IMR-90 (cell line): Measurements from ENCODE around the gene RBM41. TPM values are rescaled to one million over a fixed set of nuclear protein-coding genes. Genes with fewer than 3 reads are reported as not detected.

ENCODE experiments used
- ATAC-seq: fragments of 200-7000 bp; cut with Tn5 transposase; 2 replicates; pipeline ENCODE4 v1.9.1; 2020; ENCODE audit warnings: low read depth, mild to moderate bottlenecking, moderate library complexity
- BruUV-seq: library from RNA; stranded (reverse); fragments of 400-500 nt; replicated peaks from 2 replicates; lab custom pipeline; 2021; lab: Mats Ljungman, UMichigan
- CTCF ChIA-PET: fragments of 300-600 bp; formaldehyde crosslinking; extraction: SDS; loops from one replicate; lab custom pipeline; 2021; ENCODE audit warnings: antibody characterized with exemption; lab: Yijun Ruan, JAX
- POLR2A ChIA-PET: fragments of 300-600 bp; sonication (Branson Sonifier 250); formaldehyde crosslinking; loops from one replicate; lab custom pipeline; 2022; ENCODE audit warnings: antibody characterized with exemption; ENCODE audit not compliant: unreplicated experiment; lab: Charles Lee
- DNase-seq: peaks from one replicate; pipeline ENCODE4 v3.0.0; 2013
- H2AFZ ChIP-seq: replicated peaks from 2 replicates; pipeline ENCODE3; 2013; ENCODE audit warnings: low read length, mild to moderate bottlenecking; ENCODE audit not compliant: poor library complexity
- H2AK5ac ChIP-seq: 2 replicates; pipeline ENCODE4 v1.6.1; 2013; ENCODE audit warnings: low read depth, low read length, inconsistent platforms
- H2AK9ac ChIP-seq: replicated peaks from 2 replicates; pipeline ENCODE3; 2013; ENCODE audit warnings: mild to moderate bottlenecking, low read depth, low read length, moderate library complexity; ENCODE audit not compliant: poor library complexity
- H2BK120ac ChIP-seq: 2 replicates; pipeline ENCODE4 v1.6.1; 2013; ENCODE audit warnings: low read depth, low read length, inconsistent platforms
- H2BK15ac ChIP-seq: 3 replicates; pipeline ENCODE4 v1.6.1; 2013; ENCODE audit warnings: low read depth, low read length, inconsistent platforms
- H2BK20ac ChIP-seq: 2 replicates; pipeline ENCODE4 v1.6.1; 2013; ENCODE audit warnings: low read depth, mild to moderate bottlenecking, inconsistent platforms, low read length, moderate library complexity
- H2BK5ac ChIP-seq: 2 replicates; pipeline ENCODE4 v1.6.1; 2013; ENCODE audit warnings: mild to moderate bottlenecking, low read depth, low read length, inconsistent platforms; ENCODE audit not compliant: poor library complexity, severe bottlenecking
- H3K14ac ChIP-seq: replicated peaks from 2 replicates; pipeline ENCODE4 v1.6.1; 2013; ENCODE audit warnings: low read depth, low read length, inconsistent platforms
- H3K18ac ChIP-seq: 2 replicates; pipeline ENCODE4 v1.6.1; 2013; ENCODE audit warnings: low read depth, low read length, control low read depth
- H3K23ac ChIP-seq: 2 replicates; pipeline ENCODE4 v1.6.1; 2013; ENCODE audit warnings: low read depth, low read length, inconsistent platforms
- H3K27ac ChIP-seq: 2 replicates; pipeline ENCODE4 v1.5.1; 2013; ENCODE audit warnings: mild to moderate bottlenecking, control low read depth, low read length; ENCODE audit not compliant: insufficient read depth
- H3K27me3 ChIP-seq: 2 replicates; pipeline ENCODE4 v1.6.1; 2013; ENCODE audit warnings: low read length; ENCODE audit not compliant: control insufficient read depth, insufficient read depth
- H3K36me3 ChIP-seq: 2 replicates; pipeline ENCODE4 v1.6.1; 2013; ENCODE audit warnings: low read length, mixed read lengths; ENCODE audit not compliant: control insufficient read depth, insufficient read depth
- H3K4ac ChIP-seq: 2 replicates; pipeline ENCODE4 v1.6.1; 2013; ENCODE audit warnings: low read depth, low read length, inconsistent platforms
- H3K4me1 ChIP-seq: 2 replicates; pipeline ENCODE4 v1.6.1; 2013; ENCODE audit warnings: low read length, mixed read lengths; ENCODE audit not compliant: control insufficient read depth, insufficient read depth
- H3K4me2 ChIP-seq: 2 replicates; pipeline ENCODE4 v1.6.1; 2013; ENCODE audit warnings: low read depth, mild to moderate bottlenecking, control low read depth, low read length, moderate library complexity
- H3K4me3 ChIP-seq: 2 replicates; pipeline ENCODE4 v1.5.1; 2013; ENCODE audit warnings: low read depth, mild to moderate bottlenecking, control low read depth, low read length, moderate library complexity; ENCODE audit not compliant: insufficient read depth
- H3K56ac ChIP-seq: 2 replicates; pipeline ENCODE4 v1.6.1; 2013; ENCODE audit warnings: low read length, inconsistent platforms; ENCODE audit not compliant: insufficient read depth; ENCODE audit errors: extremely low read depth
- H3K79me1 ChIP-seq, 2 experiments: 2 replicates each; pipeline ENCODE4 v1.6.1; 2013; ENCODE audit warnings: low read length in 2 of 2, inconsistent platforms in 1 of 2, low read depth in 1 of 2
- H3K9ac ChIP-seq: 2 replicates; pipeline ENCODE4 v1.6.1; 2013; ENCODE audit warnings: low read depth, low read length, control low read depth
- H3K9me1 ChIP-seq: 2 replicates; pipeline ENCODE4 v1.6.1; 2013; ENCODE audit warnings: low read length, inconsistent platforms; ENCODE audit not compliant: insufficient read depth
- H3K9me3 ChIP-seq: 2 replicates; pipeline ENCODE4 v1.6.1; 2013; ENCODE audit warnings: low read length; ENCODE audit not compliant: control insufficient read depth, insufficient read depth
- H4K20me1 ChIP-seq: 2 replicates; pipeline ENCODE4 v1.6.1; 2013; ENCODE audit warnings: low read length, inconsistent platforms; ENCODE audit not compliant: insufficient read depth
- H4K5ac ChIP-seq: 2 replicates; pipeline ENCODE4 v1.6.1; 2013; ENCODE audit warnings: mild to moderate bottlenecking, low read depth, low read length, control low read depth
- H4K8ac ChIP-seq, 2 experiments: 2 replicates each; pipeline ENCODE4 v1.6.1; 2013; ENCODE audit warnings: low read depth in 2 of 2, low read length in 2 of 2, control low read depth in 1 of 2, inconsistent platforms in 1 of 2
- H4K91ac ChIP-seq: 2 replicates; pipeline ENCODE4 v1.6.1; 2013; ENCODE audit warnings: low read depth, low read length, inconsistent platforms; ENCODE audit not compliant: insufficient read depth
- BHLHE40 ChIP-seq: fragments of 150-350 bp; IDR thresholded peaks from 2 replicates; pipeline ENCODE4 v1.6.1; 2016; ENCODE audit warnings: mild to moderate bottlenecking, low read depth, low read length
- MAFK ChIP-seq: IDR thresholded peaks from 2 replicates; pipeline ENCODE4 v1.6.1; 2012; ENCODE audit warnings: low read depth, low read length, improper control_type of control experiment
- WGBS, 2 experiments: methylation state at CpG; one replicate each; pipeline versions ENCODE4 v1.1.5 to v1.1.7; 2013; ENCODE audit warnings: missing lambda C conversion rate in 2 of 2; ENCODE audit not compliant: insufficient read length in 1 of 2; ENCODE audit errors: extremely low coverage in 2 of 2; 5-methylcytosine and 5-hydroxymethylcytosine counted together
- dilution Hi-C: fragments of 300-500 bp; cut with HindIII; formaldehyde crosslinking; loops from one replicate; pipeline ENCODE4 v1.14.3; 2018; ENCODE audit warnings: low sequenced_read_pairs; ENCODE audit not compliant: unreplicated experiment
- in situ Hi-C: fragments of 300-500 bp; cut with MboI; formaldehyde crosslinking; loops from 3 replicates; pipeline ENCODE4 v1.14.3; 2019; ENCODE audit warnings: low sequenced_read_pairs, inconsistent platforms, mixed read lengths
- intact Hi-C: fragments of 100-400 bp; cut with micrococcal nuclease; formaldehyde crosslinking; loops from 2 replicates; pipeline ENCODE4 v1.10.0; 2022
- polyA plus RNA-seq, 3 experiments: library from polyadenylated mRNA; depleted of rRNA; stranded (reverse); fragments of >200 nt; gene quantifications; 2 replicates each; pipeline ENCODE4 v1.2.3, GENCODE V29; 2012; ENCODE audit warnings: low replicate concordance in 1 of 3
- total RNA-seq: library from RNA; depleted of rRNA; stranded (reverse); fragments of >200 nt; gene quantifications from 2 replicates; pipeline ENCODE4 v1.2.3, GENCODE V29; 2012

RBM41 gene
- total and polyA plus RNA-seq, 2 of the 4 experiments (the other 2 are of a cell fraction), result 3.9 to 8.6 TPM

DNA sequence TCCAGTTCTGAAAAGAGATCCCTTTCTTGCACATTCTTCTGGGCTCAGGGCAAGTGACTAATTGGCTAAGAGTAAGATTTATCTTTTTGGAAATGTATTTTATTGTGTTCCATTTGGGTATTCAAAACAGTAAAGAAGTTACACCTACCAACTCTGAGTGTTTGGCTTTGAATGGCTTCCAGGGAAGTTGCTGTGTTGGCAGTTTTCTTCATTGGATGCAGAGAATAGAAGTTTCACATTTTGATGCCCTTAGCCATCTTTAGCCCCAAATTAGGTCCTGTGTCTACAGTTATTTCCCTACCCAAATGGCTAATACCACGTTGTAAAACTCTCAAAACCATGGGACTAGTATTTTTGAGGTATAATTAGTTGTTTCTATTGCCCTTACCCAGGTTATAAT, 88.9 kb downstream of the RBM41 start:
- intact Hi-C loops, result loop anchor here (5.0 to 10.0 kb wide), 4 partner anchors 135 to 975 kb away; no protein-coding TSS in a partner anchor
- BruUV-seq, result no TSS peak
- DNase-seq (no peak), ATAC-seq (no peak)
- no peak overlapping the region for H2BK20ac ChIP-seq
- no peaks in the 10 kb centered on the region; the same call in none of the 2 replicates for H3K27me3 ChIP-seq
- no peak overlapping the region for H3K4me2 ChIP-seq
- no peak overlapping the region for H3K4ac ChIP-seq
- no peak overlapping the region for H3K9ac ChIP-seq
- WGBS, 2 experiments, result no CpG with 5 or more reads among the region's 1 CpG
- no peaks in the 10 kb centered on the region for H3K79me1 ChIP-seq
- H3K14ac ChIP-seq, result no peak overlapping the region
- H4K8ac ChIP-seq, result no peak overlapping the region
- H4K5ac ChIP-seq, result no peak overlapping the region
- no peak overlapping the region for H2BK5ac ChIP-seq
- H3K4me1 ChIP-seq, result no peaks in the 10 kb centered on the region
- CTCF ChIA-PET, result no interaction called here
- H2AK5ac ChIP-seq, result no peak overlapping the region
- H4K91ac ChIP-seq, result no peak overlapping the region
- in situ Hi-C loops, result no loop called here
- H2BK15ac ChIP-seq, result no peak overlapping the region
- H3K9me3 ChIP-seq, result no peaks in the 10 kb centered on the region
- no peak overlapping the region for H3K18ac ChIP-seq
- dilution Hi-C loops, result no loop called here
- POLR2A ChIA-PET, result no interaction called here
- no peak overlapping the region for H3K23ac ChIP-seq
- no peak for TF ChIP-seq BHLHE40
- peak; percentile 60 for TF ChIP-seq MAFK
- no peak overlapping the region for H2AK9ac ChIP-seq
- H4K20me1 ChIP-seq, result no peaks in the 10 kb centered on the region
- no peaks in the 10 kb centered on the region for H3K9me1 ChIP-seq
- H3K56ac ChIP-seq, result no peak overlapping the region
- no peak overlapping the region for H2BK120ac ChIP-seq
- no peaks in the 10 kb centered on the region for H3K36me3 ChIP-seq
- no peak overlapping the region for H3K27ac ChIP-seq
- no peak overlapping the region for H3K4me3 ChIP-seq
- H2AFZ ChIP-seq, result no peak overlapping the region
